HEK293 (cell line): ENCODE measurements around the gene NFATC3.

Source experiments
- CTCF ChIA-PET: fragments of 350-600 bp; formaldehyde crosslinking; extraction: SDS; loops from one replicate; lab custom pipeline; 2021; ENCODE audit warnings: antibody characterized with exemption; lab: Yijun Ruan, JAX
- POLR2A ChIA-PET: fragments of 300-600 bp; formaldehyde crosslinking; extraction: SDS; loops from one replicate; lab custom pipeline; 2020; ENCODE audit warnings: antibody characterized with exemption, inconsistent platforms; lab: Yijun Ruan, JAX
- H3K27ac ChIP-seq: fragments of 200-500 bp; sonication (Bioruptor generic); 2 replicates; pipeline ENCODE4 v1.5.1; 2014; ENCODE audit warnings: low read depth, low read length, control low read depth, inconsistent platforms; ENCODE audit errors: extremely low read depth
- H3K36me3 ChIP-seq, 2 experiments: fragments of 200-500 bp in 1 of 2; sonication (Bioruptor generic) in 1 of 2; 1 replicate in 1 of 2; 2 replicates in 1 of 2; pipeline ENCODE4 v1.5.1; 2014 to 2017; ENCODE audit warnings: inconsistent platforms in 2 of 2, low read length in 2 of 2; ENCODE audit not compliant: control insufficient read depth in 2 of 2, insufficient read depth in 1 of 2
- H3K4me1 ChIP-seq: fragments of 200-500 bp; sonication (Bioruptor generic); 2 replicates; pipeline ENCODE4 v1.5.1; 2014; ENCODE audit warnings: mild to moderate bottlenecking, low read length, inconsistent platforms; ENCODE audit not compliant: control insufficient read depth, insufficient read depth
- H3K4me3 ChIP-seq: 2 replicates; pipeline ENCODE4 v1.5.1; 2011; ENCODE audit warnings: low read depth, mild to moderate bottlenecking, control low read depth, low read length, moderate library complexity
- H3K9me3 ChIP-seq: fragments of 200-500 bp; sonication (Bioruptor generic); 2 replicates; pipeline ENCODE4 v1.5.1; 2014; ENCODE audit warnings: low read depth, low read length, inconsistent platforms; ENCODE audit not compliant: control insufficient read depth, insufficient read depth
- EGR2 ChIP-seq: fragments of 450-650 bp; formaldehyde crosslinking; IDR thresholded peaks from 2 replicates; pipeline ENCODE4 v1.5.1; 2016; ENCODE audit warnings: low read depth, missing biosample characterization, missing genetic modification characterization
- GLI4 ChIP-seq: fragments of 450-650 bp; formaldehyde crosslinking; IDR thresholded peaks from 2 replicates; pipeline ENCODE4 v1.5.1; 2016; ENCODE audit warnings: missing biosample characterization, missing genetic modification characterization
- KLF16 ChIP-seq: fragments of 450-650 bp; formaldehyde crosslinking; IDR thresholded peaks from 2 replicates; pipeline ENCODE4 v1.5.1; 2017; ENCODE audit warnings: missing biosample characterization, missing genetic modification characterization
- KLF8 ChIP-seq: fragments of 450-650 bp; formaldehyde crosslinking; IDR thresholded peaks from 2 replicates; pipeline ENCODE4 v1.5.1; 2016; ENCODE audit warnings: missing biosample characterization, missing genetic modification characterization
- MEIS1 ChIP-seq: sonication (generic); formaldehyde crosslinking; IDR thresholded peaks from 2 replicates; pipeline ENCODE4 v1.8.1; 2022; ENCODE audit warnings: missing genetic modification reagents, mild to moderate bottlenecking, borderline replicate concordance
- REPIN1 ChIP-seq: fragments of 450-650 bp; formaldehyde crosslinking; IDR thresholded peaks from 2 replicates; pipeline ENCODE4 v1.5.1; 2017; ENCODE audit warnings: missing biosample characterization, missing genetic modification characterization, low read depth
- SCRT1 ChIP-seq: fragments of 450-650 bp; formaldehyde crosslinking; IDR thresholded peaks from 2 replicates; pipeline ENCODE4 v1.5.1; 2016; ENCODE audit warnings: missing biosample characterization, missing genetic modification characterization, borderline replicate concordance
- SETDB1 ChIP-seq: IDR thresholded peaks from one replicate; pipeline ENCODE4 v1.6.1; 2017; ENCODE audit warnings: mild to moderate bottlenecking, low read length, moderate library complexity, mixed read lengths; ENCODE audit not compliant: insufficient read length
- TCF7L2 ChIP-seq: IDR thresholded peaks from 2 replicates; pipeline ENCODE4 v1.6.1; 2011; ENCODE audit warnings: low read depth, mild to moderate bottlenecking, inconsistent platforms, low read length, moderate library complexity, borderline replicate concordance
- ZBTB20 ChIP-seq: fragments of 450-650 bp; formaldehyde crosslinking; IDR thresholded peaks from 2 replicates; pipeline ENCODE4 v1.5.1; 2016; ENCODE audit warnings: missing biosample characterization, missing genetic modification characterization
- ZBTB21 ChIP-seq: fragments of 450-650 bp; formaldehyde crosslinking; IDR thresholded peaks from 2 replicates; pipeline ENCODE4 v1.5.1; 2017; ENCODE audit warnings: missing biosample characterization, missing genetic modification characterization
- ZBTB44 ChIP-seq: fragments of 450-650 bp; IDR thresholded peaks from 2 replicates; pipeline ENCODE4 v1.5.1; 2018; ENCODE audit warnings: missing biosample characterization, mild to moderate bottlenecking, missing genetic modification characterization
- ZFHX2 ChIP-seq: fragments of 450-650 bp; formaldehyde crosslinking; conservative IDR thresholded peaks from 2 replicates; pipeline ENCODE4 v1.5.1; 2016; ENCODE audit warnings: missing biosample characterization, missing genetic modification characterization
- ZFP41 ChIP-seq: fragments of 450-650 bp; formaldehyde crosslinking; IDR thresholded peaks from 2 replicates; pipeline ENCODE4 v1.5.1; 2016; ENCODE audit warnings: missing biosample characterization, missing genetic modification characterization, borderline replicate concordance
- ZNF121 ChIP-seq: fragments of 450-650 bp; formaldehyde crosslinking; IDR thresholded peaks from 2 replicates; pipeline ENCODE4 v1.5.1; 2016; ENCODE audit warnings: missing biosample characterization, missing genetic modification characterization
- ZNF133 ChIP-seq: fragments of 450-650 bp; formaldehyde crosslinking; IDR thresholded peaks from 2 replicates; pipeline ENCODE4 v1.5.1; 2016; ENCODE audit warnings: missing biosample characterization, missing genetic modification characterization
- ZNF157 ChIP-seq: fragments of 450-650 bp; formaldehyde crosslinking; IDR thresholded peaks from 2 replicates; pipeline ENCODE4 v1.5.1; 2016; ENCODE audit warnings: missing biosample characterization, missing genetic modification characterization
- ZNF2 ChIP-seq: fragments of 450-650 bp; formaldehyde crosslinking; IDR thresholded peaks from 2 replicates; pipeline ENCODE4 v1.5.1; 2016; ENCODE audit warnings: missing biosample characterization, missing genetic modification characterization
- ZNF202 ChIP-seq: fragments of 450-650 bp; formaldehyde crosslinking; IDR thresholded peaks from 2 replicates; pipeline ENCODE4 v1.5.1; 2016; ENCODE audit warnings: missing biosample characterization, missing genetic modification characterization, borderline replicate concordance
- ZNF302 ChIP-seq: fragments of 450-650 bp; formaldehyde crosslinking; IDR thresholded peaks from 2 replicates; pipeline ENCODE4 v1.5.1; 2016; ENCODE audit warnings: missing biosample characterization, missing genetic modification characterization, low read depth
- ZNF510 ChIP-seq: fragments of 450-650 bp; formaldehyde crosslinking; IDR thresholded peaks from 2 replicates; pipeline ENCODE4 v1.5.1; 2018; ENCODE audit warnings: mild to moderate bottlenecking, missing genetic modification characterization, missing biosample characterization; ENCODE audit not compliant: insufficient replicate concordance
- ZNF629 ChIP-seq: fragments of 450-650 bp; formaldehyde crosslinking; IDR thresholded peaks from 2 replicates; pipeline ENCODE4 v1.5.1; 2017; ENCODE audit warnings: missing biosample characterization, missing genetic modification characterization
- ZNF660 ChIP-seq: fragments of 450-650 bp; IDR thresholded peaks from 2 replicates; pipeline ENCODE4 v1.5.1; 2018; ENCODE audit warnings: missing biosample characterization, mild to moderate bottlenecking, missing genetic modification characterization
- ZNF747 ChIP-seq: fragments of 450-650 bp; formaldehyde crosslinking; IDR thresholded peaks from 2 replicates; pipeline ENCODE4 v1.5.1; 2016; ENCODE audit warnings: missing biosample characterization, missing genetic modification characterization
- ZNF777 ChIP-seq: fragments of 450-650 bp; formaldehyde crosslinking; IDR thresholded peaks from 2 replicates; pipeline ENCODE4 v1.5.1; 2017; ENCODE audit warnings: missing biosample characterization, missing genetic modification characterization, borderline replicate concordance
- ZNF837 ChIP-seq: fragments of 450-650 bp; formaldehyde crosslinking; IDR thresholded peaks from 2 replicates; pipeline ENCODE4 v1.5.1; 2016; ENCODE audit warnings: missing biosample characterization, missing genetic modification characterization
- ZSCAN30 ChIP-seq: fragments of 450-650 bp; IDR thresholded peaks from 2 replicates; pipeline ENCODE4 v1.5.1; 2018; ENCODE audit warnings: missing biosample characterization, mild to moderate bottlenecking, missing genetic modification characterization, moderate library complexity
- ZSCAN5A ChIP-seq: fragments of 450-650 bp; formaldehyde crosslinking; IDR thresholded peaks from 2 replicates; pipeline ENCODE4 v1.5.1; 2016; ENCODE audit warnings: missing biosample characterization, missing genetic modification characterization
- TF ChIP-seq, protein P1 (sequence below): fragments of 450-650 bp; formaldehyde crosslinking; conservative IDR thresholded peaks from 2 replicates; pipeline ENCODE4 v1.5.1; 2016; ENCODE audit warnings: low read depth, missing biosample characterization, missing genetic modification characterization

NFATC3 gene

GRCh38 chr16:68077866-68078700, 7.1 kb upstream of the NFATC3 start:
- Histone ChIP-seq H3K4me1 (no peaks in the 10 kb centered on the region), H3K27ac (no peak overlapping the region), H3K36me3 (peaks cover 8 to 55% of the 10 kb centered on the region in 2 experiments; a peak in 2 of 3 replicates), H3K4me3 (no peak overlapping the region), H3K9me3 (no peaks in the 10 kb centered on the region)
- TF ChIP-seq ZNF777: no peak
- TF ChIP-seq, protein P1, sequence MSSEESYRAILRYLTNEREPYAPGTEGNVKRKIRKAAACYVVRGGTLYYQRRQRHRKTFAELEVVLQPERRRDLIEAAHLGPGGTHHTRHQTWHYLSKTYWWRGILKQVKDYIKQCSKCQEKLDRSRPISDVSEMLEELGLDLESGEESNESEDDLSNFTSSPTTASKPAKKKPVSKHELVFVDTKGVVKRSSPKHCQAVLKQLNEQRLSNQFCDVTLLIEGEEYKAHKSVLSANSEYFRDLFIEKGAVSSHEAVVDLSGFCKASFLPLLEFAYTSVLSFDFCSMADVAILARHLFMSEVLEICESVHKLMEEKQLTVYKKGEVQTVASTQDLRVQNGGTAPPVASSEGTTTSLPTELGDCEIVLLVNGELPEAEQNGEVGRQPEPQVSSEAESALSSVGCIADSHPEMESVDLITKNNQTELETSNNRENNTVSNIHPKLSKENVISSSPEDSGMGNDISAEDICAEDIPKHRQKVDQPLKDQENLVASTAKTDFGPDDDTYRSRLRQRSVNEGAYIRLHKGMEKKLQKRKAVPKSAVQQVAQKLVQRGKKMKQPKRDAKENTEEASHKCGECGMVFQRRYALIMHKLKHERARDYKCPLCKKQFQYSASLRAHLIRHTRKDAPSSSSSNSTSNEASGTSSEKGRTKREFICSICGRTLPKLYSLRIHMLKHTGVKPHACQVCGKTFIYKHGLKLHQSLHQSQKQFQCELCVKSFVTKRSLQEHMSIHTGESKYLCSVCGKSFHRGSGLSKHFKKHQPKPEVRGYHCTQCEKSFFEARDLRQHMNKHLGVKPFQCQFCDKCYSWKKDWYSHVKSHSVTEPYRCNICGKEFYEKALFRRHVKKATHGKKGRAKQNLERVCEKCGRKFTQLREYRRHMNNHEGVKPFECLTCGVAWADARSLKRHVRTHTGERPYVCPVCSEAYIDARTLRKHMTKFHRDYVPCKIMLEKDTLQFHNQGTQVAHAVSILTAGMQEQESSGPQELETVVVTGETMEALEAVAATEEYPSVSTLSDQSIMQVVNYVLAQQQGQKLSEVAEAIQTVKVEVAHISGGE (tag by site-specific recombination): no peak
- no peak for TF ChIP-seq ZNF202 (tag by site-specific recombination)
- peak; percentile 32; the same call in 1 of the 2 replicates for TF ChIP-seq ZFHX2 (tag by site-specific recombination)
- TF ChIP-seq EGR2 (tag by site-specific recombination): peak; percentile 73
- no peak for TF ChIP-seq ZFP41
- TF ChIP-seq TCF7L2: no peak
- ChIA-PET POLR2A (no interaction called here), CTCF (no interaction called here)

GRCh38 chr16:68078701-68079375, 6.3 kb upstream of the NFATC3 start:
- POLR2A ChIA-PET: no interaction called here
- CTCF ChIA-PET: no interaction called here

DNA sequence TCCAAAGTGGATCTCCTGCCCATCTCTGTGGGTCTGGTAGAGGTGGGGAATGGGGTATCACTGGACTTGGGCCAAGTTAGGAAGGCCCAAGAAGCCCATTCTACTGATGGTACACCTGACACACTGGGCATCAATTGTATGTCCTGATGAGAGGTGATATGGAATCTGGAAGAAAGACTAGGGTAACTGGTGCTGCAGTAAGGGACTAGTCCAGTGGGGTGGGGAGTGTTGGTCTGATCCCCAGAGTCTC, 5.9 kb upstream of the NFATC3 start:
- CTCF ChIA-PET: no interaction called here
- no peak for TF ChIP-seq KLF16
- TF ChIP-seq ZNF629: no peak
- TF ChIP-seq ZNF747: no peak
- no peak for TF ChIP-seq ZNF157 (tag by site-specific recombination)
- TF ChIP-seq ZBTB44 (tag by site-specific recombination): no peak
- TF ChIP-seq ZSCAN30 (tag by site-specific recombination): no peak
- no peak for TF ChIP-seq ZBTB20 (tag by site-specific recombination)
- no peak for TF ChIP-seq ZNF510 (tag by site-specific recombination)
- TF ChIP-seq REPIN1: no peak

More at GRCh38 chr16:68078701-68079375, 6.3 kb upstream of the NFATC3 start:
- no peak overlapping the region for H3K27ac ChIP-seq
- TF ChIP-seq MEIS1 (CRISPR knock-in tag) (no peak), TCF7L2 (no peak), ZNF660 (tag by site-specific recombination) (no peak), GLI4 (tag by site-specific recombination) (no peak), ZNF2 (tag by site-specific recombination) (no peak), ZSCAN5A (tag by site-specific recombination) (no peak), ZBTB21 (tag by site-specific recombination) (no peak), ZNF121 (tag by site-specific recombination) (no peak), ZFHX2 (tag by site-specific recombination) (no peak), ZNF302 (tag by site-specific recombination) (no peak), SETDB1 (no peak), ZNF133 (no peak), ZNF837 (tag by site-specific recombination) (no peak), SCRT1 (tag by site-specific recombination) (no peak), KLF8 (tag by site-specific recombination) (no peak)
- H3K4me3 ChIP-seq: no peak overlapping the region
- H3K4me1 ChIP-seq: no peaks in the 10 kb centered on the region; the same call in 1 of the 2 replicates
- no peaks in the 10 kb centered on the region for H3K9me3 ChIP-seq
- H3K36me3 ChIP-seq: peaks cover 8 to 53% of the 10 kb centered on the region in 2 experiments; a peak in 2 of 3 replicates

More for the DNA sequence above, 5.9 kb upstream of the NFATC3 start:
- no peak overlapping the region for H3K4me3 ChIP-seq
- POLR2A ChIA-PET: no interaction called here
- no peaks in the 10 kb centered on the region for H3K9me3 ChIP-seq
- H3K4me1 ChIP-seq: peaks cover 4% of the 10 kb centered on the region
- peaks cover 8 to 48% of the 10 kb centered on the region in 2 experiments; a peak in 2 of 3 replicates for H3K36me3 ChIP-seq
- no peak overlapping the region for H3K27ac ChIP-seq
